GM19025 (cell line): ENCODE results near the gene NR6A1.

ENCODE experiments used
- ATAC-seq: cut with Tn5 transposase; IDR thresholded peaks from one replicate; pipeline ENCODE4 v1.9.1; 2021; ENCODE audit warnings: mild to moderate bottlenecking, low read depth, moderate library complexity; ENCODE audit not compliant: unreplicated experiment

Gene NR6A1

DNA sequence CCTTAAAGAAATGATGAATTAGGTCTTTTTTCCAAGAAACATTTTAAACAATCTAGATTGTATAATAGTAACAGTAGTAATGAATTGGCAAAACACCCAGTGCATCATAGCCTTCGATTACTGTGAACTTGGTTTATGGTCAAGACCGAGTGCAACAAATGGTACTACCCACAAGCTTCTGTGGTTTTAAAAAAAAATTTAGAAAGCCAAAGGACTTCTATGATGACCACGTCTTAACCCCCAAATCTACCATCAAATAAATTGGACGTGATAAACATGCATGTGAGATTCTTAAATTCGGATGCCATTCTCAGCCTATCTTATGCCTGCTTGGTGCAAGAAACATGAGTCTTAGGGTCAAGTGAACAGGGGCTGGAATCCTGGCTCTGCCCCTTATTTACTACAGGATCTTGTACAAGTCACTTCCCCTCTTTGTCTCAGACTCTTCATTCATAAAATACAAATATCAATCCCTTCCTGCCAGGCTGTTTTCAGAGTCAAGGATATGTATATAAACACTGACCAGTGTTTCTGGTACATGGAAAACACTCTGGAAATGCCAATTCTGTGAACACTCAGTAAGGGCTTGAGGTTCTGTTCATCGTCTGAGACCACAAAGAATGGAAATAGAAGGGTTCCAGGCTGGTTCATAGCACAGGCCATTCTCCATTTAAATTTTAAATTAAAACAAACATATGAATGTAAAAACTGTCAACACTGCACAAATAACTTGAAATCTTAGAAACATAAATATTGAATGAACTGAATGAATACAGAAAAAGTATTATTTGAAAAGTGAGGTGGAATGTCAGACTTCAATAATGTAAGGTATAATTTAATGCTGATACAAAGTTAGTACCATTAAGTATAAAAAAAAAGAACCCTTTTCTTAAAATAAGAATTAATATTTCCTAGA lies 107.8 kb downstream of the NR6A1 start:
- ATAC-seq: no peak

- no peak for ATAC-seq
These were observed 108.5 kb downstream of the NR6A1 start for GRCh38 chr9:124662561-124662960.

GRCh38 chr9:124661271-124661670 lies 109.8 kb downstream of the NR6A1 start:
- no peak for ATAC-seq

DNA sequence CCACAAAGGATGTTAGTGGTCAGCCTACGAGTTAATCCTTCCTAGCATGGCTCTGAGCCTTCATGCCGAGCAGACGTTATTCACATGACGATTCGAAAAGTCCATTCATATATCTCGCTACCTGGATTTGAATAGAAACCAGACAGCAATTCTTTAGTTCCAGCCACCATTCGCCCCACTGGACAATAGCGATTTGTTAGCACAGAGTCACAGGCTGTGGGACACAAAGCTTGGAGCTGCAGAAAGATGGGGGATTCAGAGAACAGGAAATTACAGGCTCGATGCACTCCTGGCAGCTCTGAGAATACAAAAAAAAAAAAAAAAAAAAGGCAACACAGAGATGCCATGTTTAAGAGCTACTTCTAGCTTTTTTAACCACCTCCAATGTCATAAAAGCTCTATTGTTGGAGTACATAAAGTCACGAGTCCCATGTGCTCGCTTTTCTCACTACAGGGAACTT lies 110.7 kb downstream of the NR6A1 start:
- ATAC-seq: no peak

DNA sequence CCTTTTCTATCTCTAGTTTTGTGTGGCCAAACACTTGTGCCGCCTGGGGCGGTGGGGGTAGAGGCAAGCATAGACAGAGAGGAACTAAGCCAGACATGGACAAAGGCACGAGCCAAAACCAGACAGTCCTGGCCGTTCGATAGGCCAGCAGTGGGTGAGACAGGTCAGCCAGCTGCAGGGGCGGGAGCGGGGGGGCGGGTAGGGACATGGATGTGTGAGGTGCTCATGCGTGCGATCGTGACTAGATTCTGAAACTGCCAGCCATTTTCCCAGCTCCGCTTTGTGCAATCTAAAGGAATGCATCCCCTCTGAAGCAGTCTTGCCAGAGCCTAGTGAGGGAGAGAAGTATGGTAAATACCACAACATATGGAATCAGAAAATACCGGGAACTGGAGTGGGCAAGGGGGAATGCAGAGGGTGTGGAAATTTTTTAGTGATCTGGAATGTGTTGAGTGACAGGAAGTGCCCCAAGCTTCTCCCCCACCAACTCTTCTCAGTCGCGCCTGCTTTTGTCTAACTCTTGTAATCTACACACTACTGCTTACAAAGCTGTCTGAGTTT lies 111.9 kb downstream of the NR6A1 start:
- no peak for ATAC-seq

GRCh38 chr9:124658165-124659017 lies 112.7 kb downstream of the NR6A1 start:
- ATAC-seq: no peak

GRCh38 chr9:124657516-124657915 lies 113.6 kb downstream of the NR6A1 start:
- ATAC-seq: no peak

DNA sequence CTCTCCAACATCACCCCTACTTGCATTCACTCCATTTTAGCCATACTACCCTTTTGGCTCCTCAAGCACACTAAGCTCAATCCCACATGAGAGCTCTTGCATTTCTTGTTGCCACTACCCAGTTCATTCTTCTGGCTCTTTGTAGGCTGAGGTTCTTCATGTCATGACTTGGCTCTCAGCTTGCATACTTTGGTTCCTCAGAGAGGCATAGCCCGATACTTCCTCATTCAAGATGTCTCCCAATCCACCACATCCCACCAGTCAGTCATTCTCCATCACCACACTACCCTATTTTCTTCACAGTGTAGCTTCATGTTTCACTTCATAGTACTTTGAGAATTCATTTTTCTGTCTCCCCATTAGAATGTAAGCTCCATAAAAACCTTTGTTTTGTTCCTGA lies 116.7 kb downstream of the NR6A1 start:
- no peak for ATAC-seq

DNA sequence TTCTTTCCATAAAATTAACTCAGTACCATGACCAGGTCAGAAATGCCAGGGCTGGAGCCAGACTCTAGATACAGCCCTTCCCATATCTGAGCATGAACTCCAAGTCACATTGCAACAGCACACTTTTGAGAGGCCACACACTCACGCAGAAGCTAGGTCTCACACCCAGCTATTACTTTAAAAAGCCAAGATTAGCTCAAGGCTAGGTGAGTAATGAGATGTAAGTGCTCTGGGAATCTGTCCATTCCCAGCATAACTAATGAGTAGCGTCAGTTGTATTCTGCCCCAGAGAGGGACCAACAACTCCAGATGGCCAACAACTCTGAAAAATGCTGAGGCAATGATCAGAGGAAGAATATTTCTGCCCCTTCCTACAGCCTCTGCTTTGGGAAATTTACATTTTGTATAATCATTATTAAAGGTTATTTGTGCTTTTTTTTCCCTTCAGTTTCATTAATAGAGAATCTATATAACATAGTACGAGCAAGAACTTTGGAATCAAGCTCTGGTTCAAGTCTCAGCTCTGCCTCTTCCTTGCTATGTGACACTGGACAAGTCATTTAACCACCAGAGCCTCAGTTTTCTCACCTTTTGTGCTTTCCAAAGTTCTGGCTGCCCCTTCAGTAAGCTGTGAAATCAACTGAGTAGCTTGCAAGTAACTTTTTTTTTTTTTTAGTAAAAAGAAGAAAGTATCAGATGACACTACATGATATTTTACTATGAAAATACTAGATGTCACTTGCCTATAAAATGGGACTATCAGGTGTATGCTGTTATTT lies 118.3 kb downstream of the NR6A1 start:
- ATAC-seq: no peak

DNA sequence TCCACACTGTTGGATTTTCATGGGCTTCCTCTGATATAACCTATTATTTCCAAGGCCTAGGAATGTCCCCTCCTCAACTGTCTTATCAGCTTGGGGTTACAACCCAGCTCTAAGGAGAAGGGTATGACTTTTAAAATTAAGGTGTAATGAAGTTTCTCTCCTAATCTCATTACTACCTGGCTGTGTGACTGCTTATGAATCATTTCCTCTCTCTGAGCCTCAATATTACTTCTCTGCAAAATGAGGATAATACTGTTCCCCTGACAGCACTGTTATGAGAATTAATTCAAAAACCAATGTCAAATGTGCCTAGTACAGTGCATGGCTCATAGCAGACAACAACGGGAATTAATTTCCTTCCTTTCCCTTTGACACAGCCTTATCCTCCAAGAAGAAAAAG lies 118.9 kb downstream of the NR6A1 start:
- no peak for ATAC-seq

- ATAC-seq: no peak
These were observed 125.8 kb downstream of the NR6A1 start for GRCh38 chr9:124645274-124645673.

- no peak for ATAC-seq
These were observed 131.5 kb downstream of the NR6A1 start for GRCh38 chr9:124639637-124640036.

- ATAC-seq: no peak
These were observed 135.8 kb downstream of the NR6A1 start for GRCh38 chr9:124635285-124635684.

GRCh38 chr9:124632077-124632621 lies 139.0 kb downstream of the NR6A1 start:
- ATAC-seq: no peak

GRCh38 chr9:124631326-124631725 lies 139.8 kb downstream of the NR6A1 start:
- ATAC-seq: no peak

DNA sequence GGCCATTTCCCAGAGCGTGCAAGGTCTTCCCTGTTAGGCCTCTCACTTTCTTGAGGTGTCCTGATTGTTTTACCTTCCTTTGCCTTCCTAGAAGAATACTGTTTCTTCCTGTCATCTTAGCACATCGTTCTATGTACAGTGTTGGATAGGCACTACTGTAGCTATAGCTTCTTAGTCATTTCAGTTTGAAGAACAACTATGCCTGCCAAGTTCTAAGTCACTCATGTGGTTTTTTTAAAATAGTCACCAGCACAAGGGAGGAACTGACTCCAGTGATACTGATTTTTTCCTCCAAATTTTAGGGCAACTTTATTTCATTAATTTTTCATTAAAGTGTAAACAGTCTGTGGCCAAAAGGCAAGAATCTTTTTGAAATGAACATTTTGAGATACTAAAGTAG lies 141.5 kb downstream of the NR6A1 start:
- ATAC-seq: no peak

DNA sequence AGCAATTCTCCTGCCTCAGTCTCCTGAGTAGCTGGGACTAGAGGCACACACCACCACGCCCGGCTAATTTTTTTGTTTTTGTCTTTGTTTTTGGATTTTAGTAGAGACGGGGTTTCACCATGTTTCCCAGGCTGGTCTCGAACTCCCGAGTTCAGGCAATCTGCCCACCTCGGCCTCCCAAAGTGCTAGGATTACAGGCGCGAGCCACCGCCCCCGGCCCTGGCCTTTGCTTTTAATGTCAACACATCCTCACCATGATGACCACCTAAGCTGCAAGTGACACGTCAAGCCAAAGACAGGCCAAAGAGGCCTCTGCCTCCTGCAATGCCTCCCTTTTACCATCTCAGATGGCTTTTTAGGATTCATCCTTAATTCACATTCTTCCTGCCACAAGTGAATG lies 142.4 kb downstream of the NR6A1 start:
- ATAC-seq: no peak

DNA sequence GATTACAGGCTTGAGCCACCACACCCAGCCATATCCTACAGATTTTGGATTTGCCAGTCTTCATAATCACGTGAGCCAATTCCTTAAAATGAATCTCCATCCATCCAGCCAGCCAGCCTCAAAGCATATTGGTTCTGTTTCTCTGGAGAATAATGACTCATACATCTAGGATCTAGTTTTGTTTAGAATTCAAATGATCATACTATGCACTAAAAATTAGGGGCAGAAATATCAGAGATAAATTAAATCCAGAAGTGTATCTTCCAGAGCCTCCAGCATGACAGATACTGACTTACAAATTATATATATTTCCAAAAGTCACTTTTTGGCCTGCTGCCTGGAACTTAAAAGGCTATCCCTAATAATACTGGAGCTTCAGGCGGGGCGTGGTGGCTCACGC lies 144.8 kb downstream of the NR6A1 start:
- no peak for ATAC-seq

- no peak for ATAC-seq
These were observed 146.0 kb downstream of the NR6A1 start for GRCh38 chr9:124625087-124625486.

GRCh38 chr9:124624735-124624992 lies 146.4 kb downstream of the NR6A1 start:
- ATAC-seq: no peak
